Dermis blood vessel endothelial cell (primary cell): Measurements from ENCODE around the gene SLC27A6. TPM values are rescaled to one million over a fixed set of nuclear protein-coding genes. Genes with fewer than 3 reads are reported as not detected.
"Not testable (repeated sequence)": the region's sequence is repeated elsewhere in the genome, so short reads cannot be mapped to it uniquely, and the experiment has no call there.

Experiments
- DNase-seq: peaks from one replicate; pipeline ENCODE4 v3.0.0; 2010
- total RNA-seq: library from RNA; depleted of rRNA; stranded (reverse); fragments of >200 nt; gene quantifications from 2 replicates; pipeline ENCODE4 v1.2.3, GENCODE V29; 2014

SLC27A6 gene, protein sequence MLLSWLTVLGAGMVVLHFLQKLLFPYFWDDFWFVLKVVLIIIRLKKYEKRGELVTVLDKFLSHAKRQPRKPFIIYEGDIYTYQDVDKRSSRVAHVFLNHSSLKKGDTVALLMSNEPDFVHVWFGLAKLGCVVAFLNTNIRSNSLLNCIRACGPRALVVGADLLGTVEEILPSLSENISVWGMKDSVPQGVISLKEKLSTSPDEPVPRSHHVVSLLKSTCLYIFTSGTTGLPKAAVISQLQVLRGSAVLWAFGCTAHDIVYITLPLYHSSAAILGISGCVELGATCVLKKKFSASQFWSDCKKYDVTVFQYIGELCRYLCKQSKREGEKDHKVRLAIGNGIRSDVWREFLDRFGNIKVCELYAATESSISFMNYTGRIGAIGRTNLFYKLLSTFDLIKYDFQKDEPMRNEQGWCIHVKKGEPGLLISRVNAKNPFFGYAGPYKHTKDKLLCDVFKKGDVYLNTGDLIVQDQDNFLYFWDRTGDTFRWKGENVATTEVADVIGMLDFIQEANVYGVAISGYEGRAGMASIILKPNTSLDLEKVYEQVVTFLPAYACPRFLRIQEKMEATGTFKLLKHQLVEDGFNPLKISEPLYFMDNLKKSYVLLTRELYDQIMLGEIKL
- total RNA-seq = 0.14 TPM in 1 of 2 replicates, not detected in the other

DNA sequence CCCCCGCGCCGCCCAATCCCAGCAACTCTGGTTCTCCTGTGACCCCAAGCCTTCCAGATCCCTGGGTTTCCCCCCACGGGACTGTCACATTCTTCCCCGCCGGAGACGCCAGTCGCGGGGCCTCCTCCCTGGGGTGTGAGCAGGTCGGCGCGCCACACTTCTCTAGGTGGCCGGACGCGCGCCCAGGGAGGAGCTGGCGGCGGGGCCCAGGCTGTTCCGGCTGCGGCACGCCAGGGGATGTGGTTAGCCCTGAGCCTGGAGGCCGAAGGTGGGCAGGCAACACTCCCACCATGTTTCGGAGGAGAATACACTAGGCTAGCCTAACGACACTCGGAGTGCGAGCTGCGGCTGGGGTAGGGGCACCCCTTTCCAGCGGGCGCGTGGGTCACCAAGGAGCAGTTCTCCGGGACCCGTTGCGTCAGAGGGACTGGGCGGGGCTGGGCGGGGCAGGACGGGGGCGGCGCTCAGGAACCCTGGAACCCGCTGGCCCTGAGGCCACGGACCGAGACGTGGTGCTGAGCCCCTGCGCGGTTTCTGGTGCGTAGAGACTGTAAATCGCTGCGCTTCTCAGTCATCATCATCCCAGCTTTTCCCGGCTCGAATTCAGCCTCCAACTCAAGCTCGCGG is at the start of gene SLC27A6:
TSS of gene SLC27A6 (plus strand) at position 478 of the 627 bp plus-strand sequence. CDS start 650 bp downstream, outside the sequence.
- no peak for DNase-seq

DNA sequence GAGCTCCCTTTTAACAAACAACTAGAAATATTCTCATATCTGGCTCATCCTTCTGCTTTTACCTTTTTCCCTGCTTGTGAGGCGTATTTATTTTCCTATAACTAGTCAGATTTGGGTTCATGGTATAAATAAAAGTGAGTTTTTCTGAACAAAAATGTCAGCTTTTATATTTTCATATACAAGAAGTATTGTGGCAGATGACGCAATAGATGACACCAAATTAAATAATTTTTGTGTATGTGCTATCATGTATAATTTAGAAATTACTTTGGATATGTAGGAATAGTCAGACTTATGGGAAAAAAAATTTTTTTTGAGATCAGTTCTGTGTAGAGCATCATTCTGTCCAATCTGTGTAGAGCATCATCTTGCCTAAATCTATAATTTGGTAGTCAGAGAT is 45.7 kb upstream of the SLC27A6 start:
- DNase-seq = no peak

GRCh38 chr5:128920345-128921215 is 44.7 kb upstream of the SLC27A6 start:
- peak; percentile 63 for DNase-seq

- DNase-seq = no peak
Measured at GRCh38 chr5:128924299-128924698, 41.0 kb upstream of the SLC27A6 start.

DNA sequence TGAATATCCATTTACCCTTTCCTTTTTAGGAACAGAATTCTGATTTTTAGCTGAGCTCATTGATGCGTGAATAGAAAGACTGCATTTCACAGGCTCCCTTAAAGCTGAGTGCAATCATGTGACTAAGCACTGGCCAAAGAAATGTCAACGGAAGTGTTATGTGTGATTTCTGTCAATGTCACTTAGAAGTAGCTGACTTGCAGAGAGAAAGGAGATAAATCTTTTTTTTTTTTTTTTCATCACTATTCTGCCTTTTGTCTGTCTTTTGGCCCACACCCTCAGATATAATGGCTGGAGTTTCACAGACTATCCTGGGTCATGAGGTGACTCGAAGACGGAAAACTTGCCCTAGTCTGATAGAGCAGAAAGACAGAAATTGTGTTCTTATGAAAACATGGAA is 39.3 kb upstream of the SLC27A6 start:
- no peak for DNase-seq

DNA sequence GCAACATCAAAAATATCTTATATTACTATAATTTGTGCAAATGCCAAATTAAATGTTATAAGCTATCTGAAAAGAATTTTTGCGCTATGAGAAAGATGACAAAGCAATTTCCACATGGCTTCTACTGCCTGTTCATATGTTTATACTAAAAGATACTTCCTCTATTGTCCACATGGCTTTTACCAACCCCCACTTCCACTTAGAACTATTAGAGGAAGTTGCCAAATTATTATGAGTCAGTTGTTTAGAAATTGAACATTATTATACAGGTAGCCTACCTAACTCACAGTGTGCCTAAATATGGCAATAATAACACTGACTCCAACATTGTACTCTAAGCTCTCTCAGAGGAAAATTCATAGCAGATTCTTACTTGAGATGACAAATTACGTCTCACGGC is 37.6 kb upstream of the SLC27A6 start:
- no peak for DNase-seq

- DNase-seq = not testable (repeated sequence)
Measured at GRCh38 chr5:128932232-128932631, 33.1 kb upstream of the SLC27A6 start.

DNA sequence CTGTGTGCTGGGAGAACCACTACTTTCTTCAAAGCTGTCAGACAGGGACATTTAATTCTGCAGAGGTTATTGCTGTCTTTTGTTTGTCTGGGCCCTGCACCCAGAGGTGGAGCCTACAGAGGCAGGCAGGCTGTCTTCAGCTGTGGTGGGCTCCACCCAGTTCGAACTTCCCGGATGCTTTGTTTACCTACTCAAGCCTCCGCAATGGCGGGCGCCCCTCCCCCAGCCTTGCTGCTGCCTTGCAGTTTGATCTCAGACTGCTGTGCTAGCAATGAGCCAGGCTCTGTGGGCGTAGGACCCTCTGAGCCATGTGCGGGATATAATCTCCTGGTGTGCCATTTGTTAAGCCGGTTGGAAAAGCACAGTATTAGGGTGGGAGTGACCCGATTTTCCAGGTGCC is 22.2 kb upstream of the SLC27A6 start:
- DNase-seq = not testable (repeated sequence)

DNA sequence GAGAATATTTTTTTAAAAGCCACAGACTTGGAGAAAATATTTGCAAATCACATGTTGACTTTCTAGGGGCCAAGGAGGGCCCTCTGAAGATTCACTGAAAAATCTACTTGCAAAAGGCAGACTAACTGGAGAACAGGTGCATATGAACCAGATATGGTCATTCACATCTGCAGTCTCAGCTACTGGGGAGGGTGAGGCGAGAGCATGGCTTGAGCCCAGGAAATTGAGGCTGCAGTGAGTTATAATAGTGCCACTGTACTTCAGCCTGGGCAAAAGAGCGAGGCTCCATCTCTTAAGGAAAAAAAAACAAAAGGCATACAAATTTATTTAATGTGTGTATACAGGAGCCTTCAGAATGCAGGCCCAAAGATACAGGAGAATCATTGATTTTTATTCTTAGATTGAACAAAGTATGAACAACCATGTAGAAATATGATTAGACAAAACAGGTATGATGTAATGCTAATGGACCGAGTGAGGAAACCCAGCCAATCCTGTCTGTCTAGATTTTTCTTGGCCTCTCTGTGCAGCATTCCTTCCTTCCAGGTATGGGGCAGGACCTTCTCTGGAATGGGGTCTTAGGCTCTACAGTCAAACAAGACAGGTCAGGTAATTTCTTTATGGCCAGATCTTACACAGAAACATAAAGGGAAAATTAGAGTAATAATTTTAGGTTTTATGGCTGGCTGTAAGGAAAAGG is 15.3 kb upstream of the SLC27A6 start:
- DNase-seq = no peak

- not testable (repeated sequence) for DNase-seq
Measured at GRCh38 chr5:128951301-128951700, 14.0 kb upstream of the SLC27A6 start.

DNA sequence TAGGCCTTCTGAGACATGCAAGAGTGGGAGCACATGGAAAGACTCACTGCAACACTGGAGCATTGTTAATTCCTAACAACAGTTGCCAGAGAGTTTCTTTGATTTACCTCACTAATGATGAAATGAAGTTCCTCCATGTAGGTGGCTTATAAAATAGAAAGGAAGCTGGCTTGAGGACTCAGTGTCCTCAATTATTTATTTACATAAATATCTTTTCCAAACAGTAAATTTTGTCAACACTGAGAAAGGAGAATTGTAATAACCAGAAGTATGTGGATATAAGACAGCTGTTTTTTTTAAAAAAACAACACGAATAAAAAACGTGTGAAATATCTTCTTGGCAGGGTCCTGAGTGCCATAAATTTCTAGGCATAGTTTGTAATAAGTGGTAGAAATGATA is 9.1 kb upstream of the SLC27A6 start:
- no peak for DNase-seq

DNA sequence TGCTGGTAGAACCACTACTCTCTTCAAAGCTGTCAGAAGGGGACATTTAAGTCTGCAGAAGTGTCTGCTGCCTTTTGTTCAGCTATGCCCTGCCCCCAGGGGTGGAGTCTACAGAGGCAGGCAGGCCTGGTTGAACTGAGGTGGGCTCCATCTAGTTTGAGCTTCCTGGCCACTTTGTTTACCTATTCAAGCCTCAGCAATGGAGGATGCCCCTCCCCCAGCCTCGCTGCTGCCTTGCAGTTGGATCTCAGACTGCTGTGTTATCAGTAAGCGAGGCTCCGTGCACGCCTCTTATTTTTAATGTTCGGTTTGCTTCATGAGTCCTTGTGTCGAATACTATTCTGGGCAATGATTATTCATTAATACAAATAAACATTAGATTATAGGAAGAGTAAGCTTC is 3.1 kb upstream of the SLC27A6 start:
- DNase-seq = no peak

DNA sequence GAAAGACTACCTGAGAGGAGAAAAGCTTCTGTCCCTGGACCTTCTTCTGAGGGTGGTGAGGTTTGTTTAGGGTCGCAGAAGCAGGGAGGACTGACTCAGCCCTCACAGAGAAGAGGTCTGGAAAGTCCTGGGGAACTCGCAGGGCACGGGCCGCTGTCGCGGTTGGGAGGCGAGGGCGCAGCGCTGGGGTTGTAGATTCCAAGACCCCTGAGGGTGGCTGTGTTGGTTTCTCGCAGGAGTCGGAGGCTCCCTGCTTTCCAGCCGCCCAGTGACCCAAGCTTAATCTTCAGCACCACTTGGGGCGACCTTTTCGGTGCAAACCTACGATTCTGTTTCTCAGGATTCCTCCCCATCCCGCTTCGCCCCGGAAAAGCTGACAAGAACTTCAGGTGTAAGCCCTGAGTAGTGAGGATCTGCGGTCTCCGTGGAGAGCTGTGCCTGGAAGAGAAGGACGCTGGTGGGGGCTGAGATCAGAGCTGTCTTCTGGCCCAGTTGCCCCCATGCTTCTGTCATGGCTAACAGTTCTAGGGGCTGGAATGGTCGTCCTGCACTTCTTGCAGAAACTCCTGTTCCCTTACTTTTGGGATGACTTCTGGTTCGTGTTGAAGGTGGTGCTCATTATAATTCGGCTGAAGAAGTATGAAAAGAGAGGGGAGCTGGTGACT is 482 bp downstream of the SLC27A6 start:
- no peak for DNase-seq

GRCh38 chr5:128966375-128966774 is 1.1 kb downstream of the SLC27A6 start:
- no peak for DNase-seq

GRCh38 chr5:128966846-128967245 is 1.6 kb downstream of the SLC27A6 start:
- DNase-seq = no peak

- DNase-seq = no peak
Measured at GRCh38 chr5:128973244-128973643, 8.0 kb downstream of the SLC27A6 start.

- no peak for DNase-seq
Measured at GRCh38 chr5:128974567-128974966, 9.3 kb downstream of the SLC27A6 start.

GRCh38 chr5:128979761-128980160 is 14.5 kb downstream of the SLC27A6 start:
- no peak for DNase-seq

- DNase-seq = no peak
Measured at GRCh38 chr5:128980917-128981316, 15.6 kb downstream of the SLC27A6 start.

DNA sequence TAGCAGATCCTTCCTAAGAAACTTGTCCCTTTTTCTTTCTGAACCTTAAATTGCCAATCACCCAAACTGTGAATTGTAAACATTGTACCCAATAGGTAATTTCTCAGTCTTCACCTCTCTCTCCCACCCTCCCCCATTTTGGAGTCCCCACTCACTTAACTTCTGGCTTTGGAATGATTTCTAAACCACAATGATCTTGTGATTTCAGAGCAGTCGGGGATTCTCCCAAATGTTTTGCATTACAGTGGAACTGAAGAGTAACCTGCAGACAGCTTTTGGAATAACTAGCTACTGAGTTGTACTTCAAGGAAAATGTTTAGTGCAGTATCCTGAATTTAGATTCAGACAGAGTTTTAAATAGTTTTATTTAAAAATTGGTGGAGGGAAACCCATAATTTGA is 19.2 kb downstream of the SLC27A6 start:
- DNase-seq = no peak

DNA sequence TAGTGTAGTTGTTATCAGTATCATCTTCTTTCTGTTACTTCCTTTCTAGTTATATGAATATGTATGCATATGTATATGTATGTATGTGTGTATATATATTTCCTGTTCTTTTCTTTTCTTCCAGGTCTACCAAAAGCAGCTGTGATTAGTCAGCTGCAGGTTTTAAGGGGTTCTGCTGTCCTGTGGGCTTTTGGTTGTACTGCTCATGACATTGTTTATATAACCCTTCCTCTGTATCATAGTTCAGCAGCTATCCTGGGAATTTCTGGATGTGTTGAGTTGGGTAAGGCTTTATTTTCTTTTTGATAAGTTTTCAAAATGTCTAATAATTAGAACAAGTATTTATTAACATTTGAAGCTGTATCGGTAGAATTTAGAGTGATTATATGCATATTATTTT is 23.2 kb downstream of the SLC27A6 start:
- no peak for DNase-seq
